Lower lobe of right lung (tissue), 2 donors: ENCODE results near the gene TMEM26. TPM values are rescaled to one million over a fixed set of nuclear protein-coding genes. Genes with fewer than 3 reads are reported as not detected.

Experiments used
- ATAC-seq, 2 donors: fragments of 200-7000 bp; cut with Tn5 transposase; one replicate each; pipeline ENCODE4 v1.9.1; 2020 to 2022; ENCODE audit warnings: mild to moderate bottlenecking in 2 of 2, moderate library complexity in 2 of 2
- DNase-seq: peaks from one replicate; pipeline ENCODE4 v3.0.0-alpha.2; 2020
- H3K27ac ChIP-seq: fragments of 200-600 bp; one replicate; pipeline ENCODE4 v1.8.0; 2022
- H3K27me3 ChIP-seq: fragments of 200-600 bp; one replicate; pipeline ENCODE4 v1.8.0; 2022; ENCODE audit warnings: low read depth
- H3K36me3 ChIP-seq: fragments of 200-600 bp; one replicate; pipeline ENCODE4 v1.8.0; 2022; ENCODE audit warnings: mild to moderate bottlenecking
- H3K4me1 ChIP-seq: fragments of 200-600 bp; one replicate; pipeline ENCODE4 v1.8.0; 2022
- H3K4me3 ChIP-seq: fragments of 200-600 bp; one replicate; pipeline ENCODE4 v1.8.0; 2022; ENCODE audit warnings: mild to moderate bottlenecking
- H3K9me3 ChIP-seq: fragments of 200-600 bp; one replicate; pipeline ENCODE4 v1.8.0; 2022
- intact Hi-C: fragments of 100-400 bp; cut with DNase I; formaldehyde crosslinking; loops from one replicate; pipeline ENCODE4 v1.11.0; 2022
- total RNA-seq: library from RNA; stranded (reverse); fragmentation: NEBNext Ultra II Directional; extraction: Animal tissue kit (Norgen Biotek cat#: 25700); gene quantifications from one replicate; pipeline ENCODE4 v1.2.1, GENCODE V29; 2021
- TF ChIP-seq, protein P1 (sequence below): fragments of 200-600 bp; IDR thresholded peaks from one replicate; pipeline ENCODE4 v1.8.0; 2022; ENCODE audit warnings: antibody characterized with exemption, mild to moderate bottlenecking
- donor health status: DM: no; HTN: yes; CAD: no; lungs with severe emphysema.

Gene TMEM26
- total RNA-seq, 1 donor from 2014 or later = 1.1 TPM

GRCh38 chr10:61357687-61358086, 95.5 kb downstream of the TMEM26 start:
- TF ChIP-seq, protein P1, sequence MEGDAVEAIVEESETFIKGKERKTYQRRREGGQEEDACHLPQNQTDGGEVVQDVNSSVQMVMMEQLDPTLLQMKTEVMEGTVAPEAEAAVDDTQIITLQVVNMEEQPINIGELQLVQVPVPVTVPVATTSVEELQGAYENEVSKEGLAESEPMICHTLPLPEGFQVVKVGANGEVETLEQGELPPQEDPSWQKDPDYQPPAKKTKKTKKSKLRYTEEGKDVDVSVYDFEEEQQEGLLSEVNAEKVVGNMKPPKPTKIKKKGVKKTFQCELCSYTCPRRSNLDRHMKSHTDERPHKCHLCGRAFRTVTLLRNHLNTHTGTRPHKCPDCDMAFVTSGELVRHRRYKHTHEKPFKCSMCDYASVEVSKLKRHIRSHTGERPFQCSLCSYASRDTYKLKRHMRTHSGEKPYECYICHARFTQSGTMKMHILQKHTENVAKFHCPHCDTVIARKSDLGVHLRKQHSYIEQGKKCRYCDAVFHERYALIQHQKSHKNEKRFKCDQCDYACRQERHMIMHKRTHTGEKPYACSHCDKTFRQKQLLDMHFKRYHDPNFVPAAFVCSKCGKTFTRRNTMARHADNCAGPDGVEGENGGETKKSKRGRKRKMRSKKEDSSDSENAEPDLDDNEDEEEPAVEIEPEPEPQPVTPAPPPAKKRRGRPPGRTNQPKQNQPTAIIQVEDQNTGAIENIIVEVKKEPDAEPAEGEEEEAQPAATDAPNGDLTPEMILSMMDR = no peak
- ATAC-seq = no peak

More at GRCh38 chr10:61357687-61358086, 95.5 kb downstream of the TMEM26 start:
- H3K4me3 ChIP-seq = no peak overlapping the region
- no peaks in the 10 kb centered on the region for H3K4me1 ChIP-seq
- intact Hi-C loops = no loop called here
- H3K27ac ChIP-seq = no peak overlapping the region
- H3K36me3 ChIP-seq = no peaks in the 10 kb centered on the region
- no peak for DNase-seq
- no peaks in the 10 kb centered on the region for H3K9me3 ChIP-seq
- no peaks in the 10 kb centered on the region for H3K27me3 ChIP-seq

Other genes with a start within 250 kb of the TMEM26 start
- 3.5 TPM for gene CABCOCO1, start 209.5 kb upstream of the TMEM26 start, total RNA-seq